Subcutaneous abdominal adipose tissue (tissue), 5 donors: Measurements from ENCODE around the gene RABGAP1L.
"Not testable (repeated sequence)": the region's sequence is repeated elsewhere in the genome, so short reads cannot be mapped to it uniquely, and the experiment has no call there.

Source experiments
- H3K27ac ChIP-seq: one replicate; pipeline ENCODE4 v1.7.0; 2013; ENCODE audit warnings: low read depth, mild to moderate bottlenecking, inconsistent platforms, low read length, moderate library complexity
- H3K27me3 ChIP-seq, 5 donors: one replicate each; pipeline ENCODE4 v1.7.0; 2013; ENCODE audit warnings: low read length in 5 of 5, inconsistent platforms in 1 of 5; ENCODE audit not compliant: control insufficient read depth in 5 of 5, insufficient read depth in 4 of 5
- H3K36me3 ChIP-seq, 5 donors: one replicate each; pipeline ENCODE4 v1.7.0; 2013; ENCODE audit warnings: low read length in 5 of 5; ENCODE audit not compliant: control insufficient read depth in 5 of 5, insufficient read depth in 5 of 5
- H3K4me1 ChIP-seq, 5 donors: one replicate each; pipeline ENCODE4 v1.7.0; 2013; ENCODE audit warnings: low read length in 5 of 5, mild to moderate bottlenecking in 3 of 5, moderate library complexity in 1 of 5; ENCODE audit not compliant: control insufficient read depth in 5 of 5, insufficient read depth in 5 of 5
- H3K4me3 ChIP-seq, 5 donors: one replicate each; pipeline ENCODE4 v1.7.0; 2013; ENCODE audit warnings: low read length in 5 of 5, low read depth in 1 of 5
- H3K9ac ChIP-seq, 5 donors: one replicate each; pipeline ENCODE4 v1.7.0; 2013; ENCODE audit warnings: low read length in 5 of 5, mild to moderate bottlenecking in 4 of 5, moderate library complexity in 3 of 5
- H3K9me3 ChIP-seq, 5 donors: one replicate each; pipeline ENCODE4 v1.7.0; 2013; ENCODE audit warnings: low read length in 5 of 5; ENCODE audit not compliant: control insufficient read depth in 5 of 5
- donor health status: healthy.
- donor health status: healthy.
- donor health status: healthy.
- donor health status: healthy.
- donor health status: healthy.

The RABGAP1L gene

DNA sequence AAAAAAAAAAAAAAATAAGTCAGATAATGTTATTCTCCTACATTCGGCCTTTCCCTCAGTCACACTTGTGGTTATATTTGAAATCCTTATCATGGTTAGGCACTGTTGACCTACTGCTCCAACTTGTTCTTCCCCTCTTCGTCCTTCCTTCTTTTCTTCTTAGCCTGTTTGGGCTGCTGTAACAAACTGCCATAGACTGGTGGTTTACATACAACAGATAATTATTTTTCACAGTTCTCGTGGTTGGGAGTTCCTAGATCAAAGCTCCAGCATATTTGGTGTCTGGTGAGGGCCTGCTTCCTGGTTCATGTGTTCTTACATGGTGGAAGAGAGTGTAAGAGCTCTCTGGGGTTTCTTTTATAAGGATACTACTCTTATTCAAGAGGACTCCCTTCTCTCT lies 73.4 kb downstream of the RABGAP1L start:
- Histone ChIP-seq H3K36me3 (peaks cover 0 to 9% (median 4%) of the 10 kb centered on the region in 5 donors), H3K4me1 (no peaks in the 10 kb centered on the region), H3K9me3 (no peaks in the 10 kb centered on the region), H3K27ac (no peak overlapping the region), H3K27me3 (no peaks in the 10 kb centered on the region), H3K4me3 (no peak overlapping the region), H3K9ac (no peak overlapping the region)

DNA sequence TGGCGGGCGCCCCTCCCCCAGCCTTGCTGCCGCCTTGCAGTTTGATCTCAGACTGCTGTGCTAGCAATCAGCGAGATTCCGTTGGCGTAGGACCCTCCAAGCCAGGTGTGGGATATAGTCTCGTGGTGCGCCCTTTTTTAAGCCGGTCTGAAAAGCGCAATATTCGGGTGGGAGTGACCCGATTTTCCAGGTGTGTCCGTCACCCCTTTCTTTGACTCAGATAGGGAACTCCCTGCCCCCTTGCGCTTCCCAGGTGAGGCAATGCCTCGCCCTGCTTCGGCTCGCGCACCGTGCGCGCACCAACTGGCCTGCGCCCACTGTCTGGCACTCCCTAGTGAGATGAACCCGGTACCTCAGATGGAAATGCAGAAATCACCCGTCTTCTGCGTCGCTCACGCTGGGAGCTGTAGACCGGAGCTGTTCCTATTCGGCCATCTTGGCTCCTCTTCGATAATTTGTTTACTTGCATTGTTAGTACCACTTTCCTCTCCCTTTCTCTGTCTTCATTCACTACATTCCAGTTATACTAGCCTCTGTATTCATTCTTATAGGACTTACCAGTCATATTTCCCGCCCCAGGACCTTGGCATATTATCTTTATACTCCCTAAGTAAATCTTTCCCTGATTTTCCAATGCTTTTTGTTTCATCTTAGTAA lies 79.7 kb downstream of the RABGAP1L start:
- H3K27ac ChIP-seq, H3K9me3 ChIP-seq, H3K27me3 ChIP-seq, H3K4me1 ChIP-seq, H3K4me3 ChIP-seq, H3K9ac ChIP-seq: not testable (repeated sequence)
- peaks cover 0 to 11% (median 4%) of the 10 kb centered on the region in 5 donors for H3K36me3 ChIP-seq

DNA sequence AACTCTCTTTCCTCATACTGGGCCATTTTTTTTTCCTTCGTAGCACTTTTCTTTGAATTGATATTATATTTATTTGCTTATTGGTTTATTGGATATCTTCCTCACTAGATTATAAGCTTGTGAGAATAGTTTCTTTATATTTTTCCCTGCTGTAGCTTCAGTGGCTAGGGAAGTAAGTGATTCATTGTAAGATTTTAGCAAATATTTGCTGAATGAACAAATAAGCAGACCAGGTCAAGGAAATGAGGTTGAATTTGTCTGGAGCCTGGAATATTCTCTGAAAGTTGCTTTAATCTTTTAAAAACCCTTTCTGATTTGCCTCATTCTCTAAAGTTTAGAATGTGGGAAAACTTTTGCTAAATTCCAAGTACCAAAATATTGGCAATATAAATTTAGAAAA lies 80.2 kb downstream of the RABGAP1L start:
- peaks cover 4 to 17% (median 7%) of the 10 kb centered on the region in 5 donors for H3K36me3 ChIP-seq
- no peaks in the 10 kb centered on the region for H3K9me3 ChIP-seq
- no peak overlapping the region for H3K4me3 ChIP-seq

DNA sequence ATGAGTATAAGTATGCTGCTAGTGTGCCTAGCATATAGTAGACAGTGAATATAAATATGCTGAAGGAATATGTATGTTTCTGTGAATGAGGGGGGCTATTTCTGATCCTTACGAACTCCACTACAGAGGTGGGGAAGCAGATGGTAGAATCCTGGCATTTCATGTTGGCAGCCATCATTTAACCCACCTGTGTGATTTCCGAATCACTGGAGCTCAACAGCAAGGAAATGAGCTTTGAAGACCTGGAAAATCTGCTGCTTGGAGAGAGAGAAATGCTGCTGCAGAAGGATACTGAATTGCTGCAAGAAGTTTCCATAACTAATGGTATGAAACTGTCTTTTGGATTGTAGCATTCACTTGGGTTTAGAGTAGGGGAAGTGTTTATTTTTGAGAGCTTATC lies 83.5 kb downstream of the RABGAP1L start:
- Histone ChIP-seq H3K9ac (no peak overlapping the region), H3K9me3 (no peaks in the 10 kb centered on the region), H3K27ac (no peak overlapping the region), H3K27me3 (no peaks in the 10 kb centered on the region), H3K4me1 (no peaks in the 10 kb centered on the region), H3K4me3 (no peak overlapping the region), H3K36me3 (peaks cover 6 to 20% (median 9%) of the 10 kb centered on the region in 5 donors)

More for the DNA sequence above, 80.2 kb downstream of the RABGAP1L start:
- no peak overlapping the region for H3K27ac ChIP-seq
- no peaks in the 10 kb centered on the region for H3K4me1 ChIP-seq
- H3K27me3 ChIP-seq: no peaks in the 10 kb centered on the region
- no peak overlapping the region for H3K9ac ChIP-seq

DNA sequence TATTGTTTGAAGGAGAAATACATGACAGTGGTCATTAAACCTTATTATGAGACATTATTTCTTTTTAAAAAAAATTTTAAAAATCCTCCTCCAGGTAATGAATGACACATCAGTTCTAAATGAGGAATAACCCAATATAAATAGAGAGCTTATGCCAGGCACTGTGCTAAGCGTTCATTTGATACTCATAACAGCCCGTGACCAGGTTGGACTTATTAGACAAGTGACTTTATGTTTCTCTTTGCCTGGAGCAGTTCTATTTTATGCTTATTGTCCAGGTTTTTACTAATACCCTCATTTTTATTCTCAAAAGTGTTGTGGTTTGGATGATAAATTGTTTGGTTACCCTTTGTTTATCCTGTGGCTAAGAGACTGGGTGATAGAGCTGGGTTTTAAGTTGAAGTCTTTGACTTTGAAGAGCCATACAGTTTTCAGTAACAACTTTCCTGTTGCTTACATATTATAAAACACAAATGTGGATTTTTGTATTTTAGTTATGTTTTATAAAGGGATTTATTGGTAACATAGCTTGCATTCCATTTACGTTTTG lies 84.2 kb downstream of the RABGAP1L start:
- H3K36me3 ChIP-seq: peaks cover 6 to 20% (median 9%) of the 10 kb centered on the region in 5 donors
- H3K4me3 ChIP-seq: no peak overlapping the region
- no peak overlapping the region for H3K27ac ChIP-seq
- H3K9ac ChIP-seq: no peak overlapping the region
- no peaks in the 10 kb centered on the region for H3K9me3 ChIP-seq
- no peaks in the 10 kb centered on the region for H3K4me1 ChIP-seq
- H3K27me3 ChIP-seq: no peaks in the 10 kb centered on the region

DNA sequence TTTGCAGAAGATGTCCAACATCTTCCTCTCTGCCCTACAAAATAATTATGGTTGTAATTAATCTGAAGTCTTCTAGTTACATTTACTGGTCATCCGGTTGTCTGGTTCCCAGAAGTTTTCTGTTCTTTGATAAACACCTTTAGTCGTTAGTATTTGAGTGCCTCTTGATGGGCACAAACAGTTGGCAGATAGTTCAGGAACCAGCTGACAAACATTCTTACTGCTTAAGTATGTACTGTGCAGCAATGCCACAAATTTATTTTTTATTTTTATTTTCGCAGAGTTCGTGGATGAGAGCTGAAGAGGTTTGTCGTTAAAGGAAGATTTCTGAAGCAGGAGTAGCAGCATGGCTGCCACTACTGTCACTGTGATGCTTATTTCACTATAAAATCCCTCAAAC lies 84.7 kb downstream of the RABGAP1L start:
- Histone ChIP-seq H3K27me3 (no peaks in the 10 kb centered on the region), H3K9ac (no peak overlapping the region), H3K27ac (no peak overlapping the region)

DNA sequence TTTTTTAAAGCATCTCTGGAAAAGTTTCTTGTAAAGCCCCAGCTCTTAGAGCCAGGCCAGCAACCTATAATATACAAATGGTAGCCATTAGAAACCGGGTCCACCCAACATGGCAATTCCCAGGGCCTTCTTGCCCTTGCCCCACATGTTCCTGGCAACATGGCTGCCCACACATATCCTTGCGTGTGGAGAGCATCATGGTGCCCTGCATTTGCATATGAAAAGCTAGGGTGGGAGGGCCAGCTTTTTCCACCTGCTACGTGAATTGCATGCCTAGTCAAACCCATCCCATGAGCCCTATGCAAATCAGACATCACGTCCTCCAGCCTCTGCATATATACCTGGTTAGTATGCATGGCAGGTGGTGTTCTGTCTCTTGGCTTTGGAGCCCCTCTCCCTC lies 88.2 kb downstream of the RABGAP1L start:
- Histone ChIP-seq H3K9me3 (no peaks in the 10 kb centered on the region), H3K9ac (no peak overlapping the region), H3K4me3 (no peak overlapping the region), H3K27me3 (no peaks in the 10 kb centered on the region), H3K36me3 (peaks cover 6 to 15% (median 9%) of the 10 kb centered on the region in 5 donors), H3K27ac (no peak overlapping the region), H3K4me1 (no peaks in the 10 kb centered on the region)

More for the DNA sequence above, 84.7 kb downstream of the RABGAP1L start:
- H3K9me3 ChIP-seq: no peaks in the 10 kb centered on the region
- H3K4me1 ChIP-seq: no peaks in the 10 kb centered on the region
- no peak overlapping the region for H3K4me3 ChIP-seq
- peaks cover 6 to 20% (median 9%) of the 10 kb centered on the region in 5 donors for H3K36me3 ChIP-seq

DNA sequence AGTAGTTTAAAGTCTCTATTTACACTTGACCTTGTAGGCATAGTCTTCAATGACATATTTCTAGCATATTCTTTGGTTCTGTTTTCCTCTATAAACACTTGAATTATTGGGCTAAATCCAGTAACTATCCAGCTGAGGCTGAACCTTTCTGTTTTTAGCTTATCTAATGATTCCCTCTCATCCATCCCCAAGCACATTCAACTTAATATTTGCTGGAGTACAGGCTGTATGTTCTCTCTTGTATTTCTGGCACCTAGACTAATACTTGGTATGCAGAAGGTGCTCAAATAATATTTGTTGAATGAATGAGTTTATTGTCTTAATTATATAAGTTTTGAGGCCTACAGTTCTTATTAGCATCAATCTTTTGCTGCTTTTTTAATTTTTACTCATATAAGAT lies 88.7 kb downstream of the RABGAP1L start:
- Histone ChIP-seq H3K9me3 (no peaks in the 10 kb centered on the region), H3K4me3 (no peak overlapping the region), H3K9ac (no peak overlapping the region), H3K27ac (no peak overlapping the region), H3K36me3 (peaks cover 3 to 11% (median 9%) of the 10 kb centered on the region in 5 donors), H3K4me1 (no peaks in the 10 kb centered on the region), H3K27me3 (no peaks in the 10 kb centered on the region)

DNA sequence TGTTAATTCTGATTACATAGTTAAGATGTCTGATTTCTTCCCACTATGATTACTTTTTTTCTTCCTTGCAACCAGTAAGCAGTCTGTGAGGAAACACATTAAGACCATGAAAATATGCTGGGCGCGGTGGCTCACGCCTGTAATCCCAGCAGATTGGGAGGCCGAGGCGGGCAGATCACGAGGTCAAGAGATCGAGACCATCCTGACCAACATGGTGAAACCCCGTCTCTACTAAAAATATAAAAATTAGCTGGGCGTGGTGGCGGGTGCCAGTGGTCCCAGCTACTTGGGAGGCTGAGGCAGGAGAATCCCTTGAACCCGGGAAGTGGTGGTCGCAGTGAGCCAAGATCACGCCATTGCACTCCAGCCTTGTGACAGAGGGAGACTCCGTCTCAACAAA lies 97.1 kb downstream of the RABGAP1L start:
- not testable (repeated sequence) for H3K27me3 ChIP-seq, H3K27ac ChIP-seq, H3K36me3 ChIP-seq, H3K9ac ChIP-seq, H3K4me3 ChIP-seq, H3K4me1 ChIP-seq, H3K9me3 ChIP-seq

DNA sequence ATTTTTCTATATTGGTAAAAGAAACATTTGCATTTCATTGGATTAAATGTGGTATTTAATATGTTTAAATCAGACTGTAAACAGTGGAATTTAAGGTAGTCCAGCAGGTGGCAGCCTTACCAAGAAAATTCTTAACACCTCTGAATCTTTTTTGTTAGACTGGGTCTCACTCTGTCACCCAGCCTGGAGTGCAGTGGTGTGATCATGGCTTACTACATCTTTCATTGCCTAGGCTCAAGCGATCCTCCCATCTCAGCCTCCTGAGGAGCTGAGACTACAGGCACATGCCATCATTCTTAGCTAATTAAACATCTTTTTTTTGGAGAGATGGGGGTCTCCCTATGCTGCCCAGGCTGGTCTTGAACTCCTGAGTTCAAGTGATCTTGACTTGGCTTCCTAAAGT lies 98.8 kb downstream of the RABGAP1L start:
- peaks cover 0 to 5% (median 0%) of the 10 kb centered on the region in 5 donors for H3K36me3 ChIP-seq
- no peak overlapping the region for H3K4me3 ChIP-seq
- no peak overlapping the region for H3K9ac ChIP-seq
- H3K4me1 ChIP-seq: peaks cover 0 to 1% (median 0%) of the 10 kb centered on the region in 5 donors
- H3K9me3 ChIP-seq: no peaks in the 10 kb centered on the region
- H3K27me3 ChIP-seq: no peaks in the 10 kb centered on the region
- H3K27ac ChIP-seq: no peak overlapping the region
